Right lobe of liver (tissue), 4 donors: ENCODE results near the gene CST4.

Experiments used
- POLR2A ChIP-seq: fragments of 450-650 bp; IDR thresholded peaks from one replicate; pipeline ENCODE4 v1.6.1; 2017; ENCODE audit warnings: antibody characterized with exemption, mild to moderate bottlenecking
- TF ChIP-seq, protein P1 (sequence below), 4 donors: fragments of 200-600 bp in 3 of 4; fragments of 450-650 bp in 1 of 4; IDR thresholded peaks; one replicate each; pipeline versions ENCODE4 v1.5.1 to v1.8.0; 2016 to 2022; ENCODE audit warnings: antibody characterized with exemption in 4 of 4, mild to moderate bottlenecking in 2 of 4
- donor health status: DM: no; HTN: no; CAD: no.
- donor health status: DM: no; HTN: no; CAD: no.
- donor health status: DM: no; HTN: yes; CAD: no.

GRCh38 chr20:23671479-23671878 is 17.4 kb downstream of the CST4 start:
- no peak for TF ChIP-seq POLR2A
- TF ChIP-seq, protein P1, sequence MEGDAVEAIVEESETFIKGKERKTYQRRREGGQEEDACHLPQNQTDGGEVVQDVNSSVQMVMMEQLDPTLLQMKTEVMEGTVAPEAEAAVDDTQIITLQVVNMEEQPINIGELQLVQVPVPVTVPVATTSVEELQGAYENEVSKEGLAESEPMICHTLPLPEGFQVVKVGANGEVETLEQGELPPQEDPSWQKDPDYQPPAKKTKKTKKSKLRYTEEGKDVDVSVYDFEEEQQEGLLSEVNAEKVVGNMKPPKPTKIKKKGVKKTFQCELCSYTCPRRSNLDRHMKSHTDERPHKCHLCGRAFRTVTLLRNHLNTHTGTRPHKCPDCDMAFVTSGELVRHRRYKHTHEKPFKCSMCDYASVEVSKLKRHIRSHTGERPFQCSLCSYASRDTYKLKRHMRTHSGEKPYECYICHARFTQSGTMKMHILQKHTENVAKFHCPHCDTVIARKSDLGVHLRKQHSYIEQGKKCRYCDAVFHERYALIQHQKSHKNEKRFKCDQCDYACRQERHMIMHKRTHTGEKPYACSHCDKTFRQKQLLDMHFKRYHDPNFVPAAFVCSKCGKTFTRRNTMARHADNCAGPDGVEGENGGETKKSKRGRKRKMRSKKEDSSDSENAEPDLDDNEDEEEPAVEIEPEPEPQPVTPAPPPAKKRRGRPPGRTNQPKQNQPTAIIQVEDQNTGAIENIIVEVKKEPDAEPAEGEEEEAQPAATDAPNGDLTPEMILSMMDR (IDR thresholded peaks at IDR 0.05): no peak
